Measurements from ENCODE around the gene CAMTA1.

CAMTA1 gene

DNA sequence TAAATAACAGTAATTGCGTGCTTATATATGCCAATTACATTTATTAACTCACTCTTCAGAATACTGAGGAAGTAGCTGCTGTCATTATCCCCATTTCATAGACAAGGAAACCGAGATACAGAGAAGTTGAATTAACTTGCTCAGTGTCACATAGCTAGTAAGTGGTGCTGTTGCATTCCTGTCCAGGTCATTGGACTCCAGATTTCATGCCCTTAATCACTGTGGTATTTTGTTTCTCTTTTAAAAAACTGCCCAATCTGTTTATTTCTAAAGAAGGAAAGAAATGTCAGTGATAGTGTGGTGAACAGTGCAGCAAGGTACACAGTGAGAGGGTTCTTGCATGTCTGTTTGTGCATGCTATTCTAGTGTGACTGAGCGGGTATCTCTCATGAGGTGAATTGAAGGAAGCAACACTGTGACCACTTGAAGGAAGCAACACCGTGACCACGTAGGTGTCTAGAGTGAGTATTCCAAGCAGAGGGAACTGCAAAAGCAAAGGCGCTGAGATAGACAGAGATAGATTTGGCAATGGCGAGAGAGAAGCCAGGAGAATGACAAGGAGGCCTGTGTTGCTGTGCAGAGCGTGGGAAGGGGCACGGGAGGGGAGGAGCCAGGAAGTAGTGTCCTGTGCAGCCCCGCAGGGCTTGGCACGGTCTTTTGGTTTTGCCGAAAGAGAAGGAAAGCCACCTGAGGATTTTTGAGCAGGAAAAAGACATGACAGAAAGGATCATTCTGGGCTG lies 95.9 kb downstream of the CAMTA1 start:
- DNase-seq, result no peak

DNA sequence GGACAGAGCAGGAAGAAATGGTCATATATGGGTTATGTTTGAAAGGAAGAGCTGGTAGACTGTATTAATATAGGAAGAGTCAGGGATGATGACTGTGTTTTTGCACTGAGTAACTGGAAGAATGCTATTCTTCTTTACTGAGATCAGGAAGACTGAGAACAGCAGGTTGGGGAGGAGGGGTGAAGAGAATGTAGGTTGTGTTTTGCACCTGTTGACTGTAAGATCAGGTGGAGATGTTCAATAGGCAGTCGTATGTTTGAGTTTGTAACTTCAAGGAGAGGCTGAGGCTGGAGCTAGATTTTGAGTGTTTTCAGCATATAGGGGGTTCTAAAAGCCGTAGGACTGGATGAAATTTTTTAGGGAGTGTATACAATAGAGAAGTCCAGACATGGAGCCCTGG lies 97.2 kb downstream of the CAMTA1 start:
- DNase-seq, result no peak

DNA sequence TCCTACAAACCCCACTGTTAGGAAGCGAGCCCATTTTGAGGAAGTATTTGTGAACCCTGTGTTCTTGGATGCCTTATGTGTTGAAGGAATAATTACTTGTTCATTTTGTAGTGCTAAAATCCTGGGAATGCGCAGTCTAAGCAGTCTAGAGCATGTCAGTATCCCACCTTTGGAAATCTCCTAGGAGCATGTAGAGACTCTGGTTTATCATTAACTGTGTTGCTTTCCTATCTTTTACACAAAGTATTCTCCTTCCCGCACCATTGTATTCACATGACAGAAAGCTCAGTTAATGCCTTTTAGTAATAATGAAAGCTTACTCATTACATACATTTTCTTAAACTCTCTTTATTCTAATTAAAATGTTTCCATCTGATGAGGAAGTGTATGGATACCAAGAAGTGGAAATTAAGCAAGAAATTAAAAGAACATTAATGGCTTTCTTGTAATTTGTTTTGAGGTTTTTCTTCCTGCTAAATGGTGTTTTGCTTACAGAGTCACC lies 99.4 kb downstream of the CAMTA1 start:
- DNase-seq, result no peak

DNA sequence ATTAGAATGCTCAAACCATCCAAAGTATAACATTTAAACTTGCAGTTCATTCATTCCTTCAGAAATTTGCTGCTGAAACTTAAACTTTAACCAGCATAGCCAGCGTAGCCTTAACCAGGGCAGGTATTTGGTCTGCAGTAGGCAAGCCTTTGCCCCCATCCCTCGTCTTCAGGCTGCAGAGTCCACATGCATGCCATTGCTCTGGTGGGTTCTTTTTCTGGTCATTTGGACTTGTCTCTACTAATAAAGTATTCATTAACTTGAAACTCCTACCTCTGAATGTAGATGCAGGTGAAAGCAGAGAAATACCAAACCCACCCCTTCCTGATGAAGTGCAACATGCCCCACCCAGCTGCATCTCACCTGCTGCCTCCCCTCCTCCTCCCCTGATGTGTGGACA lies 100.2 kb downstream of the CAMTA1 start:
- DNase-seq, result no peak

DNA sequence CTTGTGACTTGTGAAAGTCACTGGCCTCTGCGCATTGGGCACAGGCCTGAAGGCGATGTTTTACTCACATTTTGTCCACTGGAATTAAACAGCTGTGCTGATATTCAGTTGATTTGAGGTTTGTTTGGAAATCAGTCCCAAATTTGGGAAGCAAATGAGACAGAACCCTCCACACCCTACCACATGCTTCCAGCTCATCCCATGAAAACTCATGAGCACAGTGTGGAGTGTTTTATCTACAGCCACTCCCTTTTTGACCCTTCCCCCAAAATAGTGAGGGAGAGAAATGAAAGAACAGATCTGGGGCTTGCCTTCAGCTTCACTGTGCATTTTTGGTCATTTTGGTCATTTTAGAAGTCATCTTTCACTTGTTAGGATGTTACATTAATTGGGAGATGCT lies 101.3 kb downstream of the CAMTA1 start:
- no peak for DNase-seq

DNA sequence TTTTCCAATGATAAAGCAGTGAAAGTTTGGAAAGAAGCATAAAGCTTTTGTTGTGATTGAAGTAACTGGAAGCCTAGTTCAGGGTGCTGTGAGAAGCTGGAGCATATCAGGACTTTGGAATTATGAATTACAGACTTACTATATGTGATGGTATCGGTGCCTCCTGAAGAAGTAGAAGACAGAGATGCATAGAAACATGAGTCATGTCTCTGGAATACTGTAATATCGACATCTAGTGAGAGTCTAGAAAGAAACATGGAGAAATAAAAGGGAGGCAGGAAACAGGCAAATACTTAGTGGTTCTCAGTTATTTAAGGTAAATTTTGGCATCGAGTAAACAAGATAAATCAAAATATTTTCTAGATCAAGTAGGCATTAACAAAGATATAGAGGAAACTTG lies 103.0 kb downstream of the CAMTA1 start:
- no peak for DNase-seq

DNA sequence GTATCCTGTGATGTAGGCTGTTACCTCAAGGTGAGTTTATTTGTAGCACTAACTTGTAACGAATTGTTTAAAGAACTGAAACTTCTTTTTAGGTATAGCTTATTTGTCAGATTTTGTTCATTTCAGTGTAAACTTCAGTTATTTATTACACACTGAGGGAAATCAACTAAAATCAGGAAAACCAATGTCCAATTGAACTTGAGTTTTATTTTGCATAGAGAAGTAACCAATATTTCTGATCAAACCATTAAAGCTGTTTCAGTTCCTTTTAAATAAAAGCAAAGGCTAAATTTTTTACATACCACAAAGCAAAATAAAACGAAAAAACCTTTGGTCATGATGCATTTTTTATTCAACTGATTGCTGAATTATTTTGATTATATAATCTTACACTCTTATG lies 103.6 kb downstream of the CAMTA1 start:
- no peak for DNase-seq

DNA sequence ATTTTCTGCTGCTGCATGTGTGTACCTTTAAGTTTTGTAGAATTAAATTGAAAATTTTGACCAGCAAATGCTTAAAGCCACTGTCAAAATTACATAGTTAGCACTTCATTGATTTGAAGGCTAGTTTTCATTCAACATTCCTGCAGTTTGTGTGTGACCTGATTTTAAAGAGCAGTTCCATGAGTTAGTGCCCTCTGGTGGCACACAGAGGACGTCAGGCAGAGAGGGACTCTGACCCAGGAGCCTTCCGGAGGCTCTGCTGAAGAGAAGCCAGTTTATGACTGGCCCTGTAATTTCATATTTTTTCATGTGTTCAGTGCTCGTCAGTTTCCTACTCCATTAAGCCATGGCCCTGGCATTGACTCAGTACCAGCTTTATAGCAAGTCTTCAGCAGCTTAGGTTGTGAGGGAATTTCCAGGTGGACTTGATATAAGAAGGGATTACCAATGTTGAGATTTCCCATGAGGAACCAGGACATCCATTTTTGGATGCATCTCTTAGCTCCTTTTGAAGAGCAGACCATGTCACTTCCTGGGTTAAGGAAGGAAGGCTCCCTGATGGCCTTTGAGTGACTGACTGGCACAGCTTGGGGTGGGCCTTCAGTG lies 104.7 kb downstream of the CAMTA1 start:
- no peak for DNase-seq

DNA sequence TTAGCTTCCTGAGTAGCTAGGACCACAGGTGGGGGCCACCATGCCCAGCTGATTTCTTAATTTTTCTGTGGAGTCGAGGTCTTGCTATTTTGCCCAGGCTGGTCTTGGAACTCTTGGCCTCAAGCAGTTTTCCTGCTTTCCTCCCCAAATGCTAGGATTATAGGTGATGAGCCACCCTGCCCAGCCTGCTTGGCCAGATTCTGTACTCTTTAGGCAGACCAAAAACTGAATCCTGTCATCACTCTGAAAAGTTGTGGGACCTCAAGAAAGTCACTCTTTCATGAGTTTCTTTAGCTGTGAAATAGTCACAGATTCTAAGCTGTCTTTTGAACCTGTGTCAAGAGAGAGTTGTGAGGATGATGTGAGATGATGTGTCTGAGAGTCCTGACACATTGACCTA lies 105.4 kb downstream of the CAMTA1 start:
- no peak for DNase-seq

DNA sequence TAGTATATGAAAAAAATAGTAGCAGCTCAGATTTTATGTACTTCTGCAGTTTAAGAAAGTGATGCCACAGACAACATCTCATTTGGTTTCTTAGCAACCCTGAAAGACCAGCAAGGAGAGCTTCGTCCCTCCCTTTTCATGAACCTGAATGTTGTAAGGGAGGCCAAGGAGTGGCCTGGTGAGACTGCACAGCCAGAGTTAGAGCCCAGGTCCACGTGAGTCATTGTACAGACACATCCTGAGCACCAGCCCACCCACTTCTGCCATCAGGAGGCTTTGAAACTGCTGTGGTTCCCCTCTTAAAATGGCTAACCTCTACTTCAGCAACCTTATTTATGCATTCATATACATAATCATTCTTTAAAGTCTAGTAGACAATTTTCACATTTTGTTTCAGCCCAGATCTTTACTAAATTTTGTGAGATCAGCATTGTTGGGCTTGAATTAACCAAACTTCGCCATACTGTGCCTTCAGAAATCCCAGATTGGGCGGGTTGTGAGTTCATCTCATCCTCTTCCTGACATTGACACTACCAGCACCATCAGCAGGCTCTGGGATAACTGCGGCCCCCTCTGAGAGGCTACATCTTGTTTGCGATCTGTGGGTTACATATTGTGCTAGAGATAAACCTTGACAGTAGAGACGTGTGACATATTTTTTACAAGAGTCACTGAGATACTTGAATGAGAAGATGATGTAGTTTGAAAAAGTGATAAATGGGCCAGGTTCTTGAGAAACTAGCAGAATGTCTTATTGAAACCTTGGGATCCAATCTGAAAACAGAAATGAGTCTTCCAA lies 106.7 kb downstream of the CAMTA1 start:
- no peak for DNase-seq

DNA sequence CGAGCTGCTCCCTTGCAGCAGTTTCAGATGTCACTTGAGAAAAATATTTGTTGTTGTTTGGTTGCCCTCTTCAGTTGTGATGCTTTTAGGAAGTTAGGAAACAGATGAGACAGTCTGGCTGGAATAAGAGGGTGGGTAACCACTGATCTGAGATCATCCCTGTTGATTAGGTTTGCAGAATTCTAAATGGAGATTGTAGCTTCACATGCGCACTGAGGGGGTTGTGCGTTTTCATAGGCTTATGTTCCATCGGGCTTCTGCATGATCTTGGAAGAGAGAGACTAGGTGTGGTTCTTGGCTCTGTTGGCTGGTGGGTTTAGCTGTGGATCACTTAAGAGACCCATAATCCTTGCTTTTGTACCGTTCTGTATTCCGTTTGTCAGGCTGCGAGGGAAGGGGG lies 108.1 kb downstream of the CAMTA1 start:
- DNase-seq, result no peak

DNA sequence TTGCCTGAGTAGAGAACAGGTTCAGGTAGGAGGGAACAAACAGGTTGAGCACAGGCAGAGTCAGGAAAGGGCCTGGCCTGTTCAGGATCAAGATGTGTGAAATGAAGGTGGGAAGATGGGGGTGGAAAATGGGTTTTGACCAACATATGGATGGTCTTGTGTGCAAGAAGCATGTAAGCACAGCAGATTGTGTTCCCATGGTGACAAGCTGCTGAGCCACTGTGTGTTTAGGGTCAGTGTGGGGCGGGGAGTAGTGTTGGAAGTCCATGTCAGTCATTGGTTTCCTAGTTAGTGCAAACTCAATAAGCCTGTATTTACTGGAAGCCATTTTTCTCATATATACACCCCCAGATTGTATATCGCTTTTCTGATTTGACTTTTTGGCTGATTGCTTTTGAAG lies 111.9 kb downstream of the CAMTA1 start:
- no peak for DNase-seq

DNA sequence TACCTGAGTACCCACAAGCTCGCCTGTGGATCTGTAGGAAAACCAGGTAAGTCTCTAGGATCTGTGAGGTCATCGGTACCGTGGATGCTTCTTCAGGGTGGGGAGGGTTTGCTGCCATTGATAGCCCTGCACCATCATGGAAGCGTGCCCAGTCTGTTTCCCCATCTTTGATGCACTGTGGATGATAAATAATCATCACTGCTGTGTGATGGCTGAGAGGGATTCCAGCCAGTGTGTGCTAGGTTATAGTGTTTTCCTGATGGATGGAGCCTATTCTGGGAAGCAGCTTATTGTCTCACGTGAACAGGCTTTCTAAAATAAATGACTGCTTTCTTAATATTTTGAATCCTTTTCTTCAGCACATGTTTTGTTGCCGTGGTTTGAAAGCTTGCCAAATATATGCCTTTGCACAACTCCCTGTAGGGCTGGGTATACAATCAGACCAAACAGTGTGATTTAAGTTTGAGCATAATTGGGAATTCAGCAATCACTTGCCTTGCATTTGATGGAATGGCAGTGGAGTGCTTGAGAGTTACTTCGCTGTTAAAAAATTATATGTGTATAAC lies 113.8 kb downstream of the CAMTA1 start:
- no peak for DNase-seq

DNA sequence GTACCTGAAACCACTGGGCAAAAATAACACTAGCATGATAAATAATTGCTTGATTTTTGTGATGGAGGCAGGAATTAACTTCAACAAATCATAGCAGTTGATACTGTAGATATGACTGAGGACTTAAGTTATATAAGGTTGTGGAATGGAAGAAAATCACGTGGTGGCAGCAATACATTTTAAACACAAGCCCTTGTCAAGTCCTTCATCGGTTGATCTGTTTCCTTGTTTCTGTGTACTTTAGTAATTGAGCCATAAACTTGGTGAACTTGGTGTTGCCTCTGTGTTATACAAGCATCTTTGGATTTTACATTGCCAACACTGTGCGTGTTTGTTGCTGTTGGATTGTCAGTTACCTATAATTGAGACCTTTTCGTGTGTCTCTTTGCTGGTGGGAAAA lies 114.4 kb downstream of the CAMTA1 start:
- no peak for DNase-seq

DNA sequence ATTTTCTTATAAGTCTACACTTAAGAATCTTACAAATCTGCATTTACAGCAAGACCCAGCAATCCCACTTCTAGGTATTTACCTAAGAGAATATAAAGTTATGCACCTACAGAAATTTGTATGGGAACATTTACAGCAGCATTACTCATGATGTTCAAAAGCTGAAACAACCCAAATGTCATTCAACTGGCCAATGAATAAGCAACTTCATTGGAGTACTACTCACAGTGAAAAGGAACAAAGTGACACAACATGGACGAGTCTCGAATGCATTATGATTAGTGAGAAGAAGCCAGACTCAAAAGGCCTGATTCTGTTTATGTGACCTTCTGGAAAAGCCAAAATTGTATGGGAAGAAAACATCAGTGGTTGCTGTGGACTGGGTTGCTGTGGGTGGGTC lies 116.9 kb downstream of the CAMTA1 start:
- DNase-seq, result no peak

DNA sequence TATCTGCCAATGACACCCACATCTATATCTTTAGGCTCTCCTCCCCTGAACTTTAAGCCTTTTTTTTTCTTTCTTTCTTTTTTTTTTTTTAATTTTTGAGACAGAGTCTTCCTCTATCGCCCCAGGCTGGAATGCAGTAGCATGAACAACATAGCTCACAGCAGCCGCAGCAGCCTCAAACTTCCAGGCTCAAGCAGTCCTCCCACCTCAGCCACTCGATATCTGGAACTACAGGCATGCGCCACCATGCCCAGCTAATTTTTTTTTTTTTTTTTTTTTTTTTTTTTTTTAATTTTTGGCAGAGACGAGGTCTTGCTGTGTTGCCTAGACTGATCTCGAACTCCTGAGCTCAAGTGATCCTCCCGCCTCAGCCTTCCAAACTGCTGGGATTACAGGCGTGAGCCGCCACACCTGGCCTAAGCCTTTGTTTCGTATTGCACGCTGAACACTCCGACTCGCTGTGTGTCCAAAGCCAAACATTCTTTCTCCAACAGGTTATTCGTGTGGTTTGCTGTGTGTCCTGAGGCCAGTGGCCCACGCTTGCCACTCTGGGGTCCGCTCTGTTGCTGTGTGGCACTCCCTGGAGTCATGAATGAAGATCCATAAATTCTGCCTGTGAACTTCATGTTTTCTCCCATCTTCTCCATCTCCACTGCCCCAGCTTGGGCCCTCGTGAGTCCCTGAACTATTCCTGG lies 119.4 kb downstream of the CAMTA1 start:
- no peak for DNase-seq

DNA sequence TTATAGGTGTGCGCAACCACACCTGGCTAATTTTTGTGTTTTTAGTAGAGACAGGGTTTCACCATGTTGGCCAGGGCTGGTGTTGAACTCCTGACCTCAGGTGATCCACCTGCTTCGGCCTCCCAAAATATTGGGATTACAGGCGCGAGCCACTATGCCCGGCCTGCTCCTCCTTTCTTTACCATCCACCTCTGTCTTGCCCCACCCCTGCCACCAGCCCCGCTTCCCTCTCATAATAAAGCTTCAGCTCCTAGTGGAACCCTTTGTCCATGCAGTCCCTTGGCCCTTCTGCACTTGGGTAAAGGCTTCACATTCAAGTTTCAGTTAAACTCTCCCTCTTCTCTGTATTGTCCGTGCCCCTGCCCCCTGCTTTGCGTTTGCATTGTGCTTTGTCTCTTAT lies 120.1 kb downstream of the CAMTA1 start:
- DNase-seq, result no peak

DNA sequence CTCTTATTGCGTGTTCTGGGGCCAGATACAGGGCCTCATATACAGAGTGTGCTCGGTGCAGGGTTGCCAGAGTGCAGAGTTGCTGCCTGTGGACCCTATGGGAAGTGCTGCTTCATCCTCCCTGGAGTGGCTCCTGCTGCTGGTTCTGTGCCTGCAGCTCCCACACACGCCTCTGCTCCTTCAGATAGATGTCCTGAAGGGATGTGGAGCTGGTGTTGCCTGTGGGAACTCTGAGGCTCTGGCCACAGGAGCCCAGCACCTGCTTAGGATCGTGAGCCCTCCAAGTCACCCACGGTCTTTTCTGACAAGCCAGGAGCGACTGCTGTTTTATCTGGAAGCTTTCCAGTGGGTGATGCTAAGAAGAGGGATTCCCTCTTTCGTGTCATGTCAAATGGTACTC lies 120.5 kb downstream of the CAMTA1 start:
- no peak for DNase-seq

DNA sequence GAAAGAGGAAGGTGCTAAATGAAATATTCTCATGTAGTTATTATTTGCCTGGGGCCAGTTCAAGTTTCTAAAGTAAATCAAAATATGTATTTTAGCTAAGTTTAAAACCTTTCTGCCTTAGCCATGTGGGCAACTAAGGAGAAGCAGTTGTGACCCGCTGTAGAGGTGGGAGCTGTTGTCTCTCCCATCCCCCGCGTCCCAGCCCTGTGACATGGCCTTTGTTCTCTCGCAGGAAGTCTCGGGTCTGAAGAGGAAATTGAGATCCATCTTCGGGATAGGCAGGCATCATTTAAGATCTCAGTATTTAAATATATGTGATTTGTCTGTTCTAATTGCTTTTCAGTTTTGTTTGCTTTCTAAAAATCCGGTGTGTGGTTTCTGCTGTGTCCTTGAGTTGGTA lies 121.5 kb downstream of the CAMTA1 start:
- DNase-seq, result no peak

DNA sequence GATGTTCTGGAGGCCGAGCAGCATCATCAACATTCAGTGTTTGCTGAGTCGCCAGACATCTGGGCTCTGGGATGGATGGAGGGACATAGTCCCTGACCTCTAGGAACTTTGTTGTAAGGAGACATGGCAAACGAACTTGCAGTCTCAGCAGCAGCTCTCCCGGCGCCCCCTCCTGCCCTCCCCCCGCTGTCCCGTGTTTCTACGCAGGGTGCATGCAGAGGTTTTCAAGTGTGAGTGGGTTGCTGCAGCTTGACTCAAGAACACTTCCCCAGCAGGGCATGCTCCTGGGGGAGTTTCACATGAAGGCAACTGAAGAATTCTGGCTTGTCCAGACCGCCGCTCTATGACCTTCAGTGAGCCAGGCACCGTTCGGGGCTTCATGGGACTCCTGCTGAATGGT lies 121.9 kb downstream of the CAMTA1 start:
- no peak for DNase-seq

DNA sequence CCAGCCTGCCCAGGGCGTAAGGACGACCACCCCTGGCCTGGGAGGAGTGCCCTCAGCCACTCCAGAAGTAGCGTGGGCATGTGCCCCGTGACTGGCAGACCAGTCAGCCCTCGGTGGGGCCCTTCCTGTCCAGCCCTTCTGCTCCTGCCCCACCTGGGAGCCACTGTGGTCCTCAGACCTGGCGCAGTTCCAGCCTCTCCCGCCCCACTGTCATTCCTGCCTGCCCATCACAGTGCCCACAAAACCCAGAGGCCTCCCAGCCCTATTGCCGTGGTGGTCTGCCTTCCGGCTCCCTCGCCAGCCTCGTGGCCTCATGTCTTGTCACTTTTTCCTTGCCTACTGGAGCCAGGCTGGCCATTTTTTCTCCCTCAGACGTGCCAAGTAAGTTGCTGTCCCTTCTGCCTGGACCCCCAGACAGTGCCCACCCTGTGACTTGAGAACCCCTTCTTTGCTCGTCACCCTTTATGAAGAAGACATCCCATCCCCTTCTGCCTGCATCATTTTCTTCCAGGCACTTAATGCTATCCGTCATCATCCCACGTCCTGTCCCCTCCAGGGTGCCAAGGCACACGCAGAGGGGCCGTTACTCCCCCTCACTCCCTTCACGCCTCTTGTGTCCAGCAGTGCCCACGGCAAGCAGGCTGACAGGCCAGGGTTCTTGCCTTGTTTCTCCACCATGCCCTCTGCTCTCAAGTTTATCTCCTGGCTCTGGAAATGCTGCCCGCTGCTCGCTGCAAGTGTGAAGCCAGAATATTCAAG lies 122.6 kb downstream of the CAMTA1 start:
- DNase-seq, result no peak

DNA sequence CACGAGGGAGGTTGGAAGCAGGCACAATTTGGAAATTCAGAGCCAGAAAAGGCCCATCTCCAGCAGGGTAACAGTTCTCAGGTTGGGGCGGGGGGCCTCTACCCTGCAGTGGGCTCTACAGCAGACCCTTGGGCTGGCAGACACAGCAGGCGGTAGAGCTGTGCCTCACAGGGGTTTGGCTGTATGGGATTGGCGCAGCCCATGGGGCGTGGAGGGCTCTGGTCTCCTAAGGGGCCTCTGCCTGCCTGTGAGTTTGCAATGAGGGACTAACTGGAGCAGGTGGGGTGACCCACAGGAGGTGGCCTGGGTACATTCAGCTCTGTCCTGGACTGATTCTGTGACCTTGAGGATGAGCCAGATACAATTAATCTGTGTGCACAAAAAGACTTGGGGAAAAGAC lies 124.1 kb downstream of the CAMTA1 start:
- no peak for DNase-seq
